B cell (primary cell): ENCODE data around the gene SFRP4. TPM values are rescaled to one million over a fixed set of nuclear protein-coding genes. Genes with fewer than 3 reads are reported as not detected.

Experiments
- ATAC-seq: fragments of 200-7000 bp; cut with Tn5 transposase; one replicate; pipeline ENCODE4 v1.10.0; 2021; ENCODE audit warnings: low read depth, mild to moderate bottlenecking, moderate number of reproducible peaks, moderate library complexity
- CTCF ChIA-PET: fragments of 350-600 bp; sonication (Branson Sonifier 250); formaldehyde crosslinking; loops from one replicate; lab custom pipeline; 2021; ENCODE audit warnings: antibody characterized with exemption, inconsistent platforms; lab: Charles Lee
- POLR2A ChIA-PET: fragments of 350-600 bp; sonication (Branson Sonifier 250); formaldehyde crosslinking; loops from one replicate; lab custom pipeline; 2021; ENCODE audit warnings: antibody characterized with exemption; lab: Charles Lee
- DNase-seq: peaks from one replicate; pipeline ENCODE4 v3.0.0; 2013
- H2AFZ ChIP-seq: 2 replicates; pipeline ENCODE4 v1.6.1; 2012; ENCODE audit warnings: mild to moderate bottlenecking, low read depth, low read length; ENCODE audit not compliant: insufficient read depth, poor library complexity, severe bottlenecking
- H3K27ac ChIP-seq, 2 donors: 1 replicate in 1 of 2; 2 replicates in 1 of 2; pipeline ENCODE4 v1.5.1; 2012 to 2013; ENCODE audit warnings: low read length in 2 of 2, mild to moderate bottlenecking in 2 of 2, moderate library complexity in 1 of 2
- H3K27me3 ChIP-seq, 4 experiments: fragments of 200-600 bp in 1 of 4; sonication (generic) in 1 of 4; replicated peaks in 1 of 4; 1 replicate in 2 of 4; 2 replicates in 2 of 4; pipeline versions ENCODE4 v1.6.1 to v1.7.0; 2013 to 2016; ENCODE audit warnings: low read length in 3 of 4, mild to moderate bottlenecking in 2 of 4, mixed read lengths in 1 of 4, moderate library complexity in 1 of 4; ENCODE audit not compliant: insufficient read depth in 4 of 4, control insufficient read depth in 3 of 4; ENCODE audit errors: control extremely low read depth in 1 of 4
- H3K36me3 ChIP-seq, 2 experiments: replicated peaks in 1 of 2; 1 replicate in 1 of 2; 2 replicates in 1 of 2; pipeline versions ENCODE4 v1.6.1 to v1.7.1; 2013; ENCODE audit warnings: low read length in 1 of 2; ENCODE audit not compliant: insufficient read depth in 2 of 2, control insufficient read depth in 1 of 2; ENCODE audit errors: control extremely low read depth in 1 of 2, extremely low read depth in 1 of 2
- H3K4me1 ChIP-seq, 2 donors: fragments of 200-600 bp in 1 of 2; sonication (generic) in 1 of 2; 1 replicate in 1 of 2; 2 replicates in 1 of 2; pipeline versions ENCODE4 v1.5.1 to v1.6.1; 2013 to 2017; ENCODE audit warnings: low read length in 2 of 2; ENCODE audit not compliant: control insufficient read depth in 2 of 2, insufficient read depth in 2 of 2
- H3K4me2 ChIP-seq: replicated peaks from 2 replicates; pipeline ENCODE3; 2012; ENCODE audit warnings: mild to moderate bottlenecking, low read depth, low read length; ENCODE audit not compliant: poor library complexity, severe bottlenecking
- H3K4me3 ChIP-seq, 5 experiments: fragments of 200-600 bp in 1 of 5; sonication (generic) in 1 of 5; 1 replicate in 3 of 5; 2 replicates in 2 of 5; pipeline versions ENCODE4 v1.5.1 to v1.7.0; 2011 to 2016; ENCODE audit warnings: low read length in 4 of 5, mild to moderate bottlenecking in 4 of 5, low read depth in 2 of 5, control low read depth in 1 of 5, moderate library complexity in 1 of 5; ENCODE audit not compliant: insufficient read depth in 1 of 5; ENCODE audit errors: control extremely low read depth in 1 of 5, extremely low read depth in 1 of 5
- H3K79me2 ChIP-seq: fragments of 200-600 bp; sonication (generic); one replicate; pipeline ENCODE4 v1.6.0; 2016; ENCODE audit warnings: low read length; ENCODE audit not compliant: control insufficient read depth, insufficient read depth
- H3K9ac ChIP-seq: fragments of 200-600 bp; sonication (generic); 2 replicates; pipeline ENCODE4 v1.6.1; 2017; ENCODE audit warnings: mild to moderate bottlenecking, low read length, moderate library complexity
- H3K9me3 ChIP-seq, 3 donors: one replicate each; pipeline versions ENCODE4 v1.6.1 to v1.7.1; 2013; ENCODE audit warnings: low read length in 2 of 3; ENCODE audit not compliant: control insufficient read depth in 2 of 3, insufficient read depth in 1 of 3; ENCODE audit errors: control extremely low read depth in 1 of 3
- H4K20me1 ChIP-seq: 2 replicates; pipeline ENCODE4 v1.6.0; 2012; ENCODE audit warnings: mild to moderate bottlenecking, low read length; ENCODE audit not compliant: insufficient read depth, control insufficient read depth, poor library complexity, severe bottlenecking
- H3K27ac Mint-ChIP-seq: one replicate; pipeline ENCODE4 v1.8.0; 2021; ENCODE audit warnings: mixed read lengths
- H3K27me3 Mint-ChIP-seq: one replicate; pipeline ENCODE4 v1.8.0; 2021; ENCODE audit warnings: mixed read lengths
- H3K4me1 Mint-ChIP-seq: one replicate; pipeline ENCODE4 v1.8.0; 2021; ENCODE audit warnings: mixed read lengths
- H3K4me3 Mint-ChIP-seq: one replicate; pipeline ENCODE4 v1.8.0; 2021; ENCODE audit warnings: mixed read lengths
- H3K9me3 Mint-ChIP-seq: one replicate; pipeline ENCODE4 v1.8.0; 2022; ENCODE audit warnings: mixed read lengths; ENCODE audit not compliant: insufficient read depth
- CTCF ChIP-seq: fragments of 200-600 bp; IDR thresholded peaks from one replicate; pipeline ENCODE4 v1.8.0; 2022; ENCODE audit warnings: antibody characterized with exemption, mild to moderate bottlenecking
- EZH2 ChIP-seq: IDR thresholded peaks from 2 replicates; pipeline ENCODE4 v1.6.1; 2012; ENCODE audit warnings: borderline replicate concordance, low read depth, mild to moderate bottlenecking, moderate library complexity, low read length; ENCODE audit not compliant: insufficient read depth, poor library complexity, severe bottlenecking
- WGBS: methylation state at CpG from one replicate; pipeline ENCODE4 v1.1.5; 2013; ENCODE audit warnings: missing lambda C conversion rate; ENCODE audit not compliant: insufficient coverage; 5-methylcytosine and 5-hydroxymethylcytosine counted together
- intact Hi-C: fragments of 100-400 bp; cut with micrococcal nuclease; formaldehyde crosslinking; loops from one replicate; pipeline ENCODE4 v1.10.0; 2022
- polyA minus RNA-seq: library from RNA; depleted of rRNA, polyadenylated mRNA; stranded (reverse); fragments of >200 nt; gene quantifications from 2 replicates; pipeline ENCODE4 v1.2.3, GENCODE V29; 2012
- polyA plus RNA-seq: library from polyadenylated mRNA; depleted of rRNA; stranded (reverse); fragments of >200 nt; gene quantifications from 2 replicates; pipeline ENCODE4 v1.2.3, GENCODE V29; 2012
- total RNA-seq, 2 donors: library from RNA; stranded (reverse); fragments of 120-200 nt in 1 of 2; gene quantifications; 1 replicate in 1 of 2; 2 replicates in 1 of 2; pipeline versions ENCODE4 v1.2.3 to v1.2.4, GENCODE V29; 2013 to 2022

SFRP4 gene
- not detected in 2 replicates for total RNA-seq
- total RNA-seq (2013) = 0.58 TPM
- not detected in 2 replicates for polyA plus RNA-seq
- not detected in 2 replicates for polyA minus RNA-seq

- intact Hi-C loops = loop anchor here (1.0 kb wide), 1 partner anchor 305 kb away; no protein-coding TSS in a partner anchor
- POLR2A ChIA-PET = no interaction called here
- peaks cover 0 to 35% (median 21%) of the 10 kb centered on the region in 4 experiments for H3K27me3 ChIP-seq
- ATAC-seq (no peak), DNase-seq (peak; percentile 38)
- H3K79me2 ChIP-seq = no peaks in the 10 kb centered on the region
- Mint-ChIP-seq H3K4me1 (peaks cover 29% of the 10 kb centered on the region), H3K27me3 (peaks cover 65% of the 10 kb centered on the region), H3K27ac (no peak within 1 kb of the TSS), H3K9me3 (no peaks in the 10 kb centered on the region), H3K4me3 (peak within 1 kb of the TSS; percentile 53)
- peaks cover 0 to 6% (median 0%) of the 10 kb centered on the region in 3 donors for H3K9me3 ChIP-seq
- H3K27ac ChIP-seq = no peak within 1 kb of the TSS
- H2AFZ ChIP-seq = peak within 1 kb of the TSS; percentile 35
- H3K4me1 ChIP-seq = peaks cover 27% of the 10 kb centered on the region in 2 donors
- peak within 1 kb of the TSS in 2 of 5 experiments; percentile 8 to 11 for H3K4me3 ChIP-seq
- no peak within 1 kb of the TSS for H3K9ac ChIP-seq
- 3% methylated on average over 41 of the region's 46 CpGs for WGBS
- CTCF ChIA-PET = interaction anchor here (0.6 to 1.3 kb wide), 3 partner anchors 9 to 421 kb away, joined by 4 read pairs; no protein-coding TSS in a partner anchor
- H4K20me1 ChIP-seq = no peaks in the 10 kb centered on the region
- peak within 1 kb of the TSS; percentile 60 for H3K4me2 ChIP-seq
- TF ChIP-seq CTCF (peak; percentile 48), EZH2 (no peak)
- no peaks in the 10 kb centered on the region for H3K36me3 ChIP-seq
Measured at GRCh38 chr7:37916673-37917660, at the start of gene SFRP4. TSS of gene SFRP4 (minus strand) at chr7:37916817. CDS start at chr7:37916537, 280 bp downstream.
